Bone marrow (tissue), 2 donors: ENCODE results near the gene FGF19.

ENCODE experiments used
- DNase-seq, 2 donors: peaks; one replicate each; lab custom pipeline; 2025; lab: John Stamatoyannopoulos, UW

Gene FGF19

GRCh38 chr11:69703768-69704507, at the start of gene FGF19:
FGF19 (minus strand) TSS chr11:69704022; CDS start chr11:69703876, 146 bp downstream.
- DNase-seq = no peak

GRCh38 chr11:69752890-69753289, 49.1 kb upstream of the FGF19 start:
- DNase-seq = no peak

GRCh38 chr11:69750875-69751597, 47.2 kb upstream of the FGF19 start:
- DNase-seq = no peak

GRCh38 chr11:69750108-69750850, 46.5 kb upstream of the FGF19 start:
- DNase-seq = no peak

GRCh38 chr11:69748637-69749036, 44.8 kb upstream of the FGF19 start:
- no peak for DNase-seq

- no peak for DNase-seq
Measured at GRCh38 chr11:69746752-69747742, 43.2 kb upstream of the FGF19 start.

- no peak for DNase-seq
Measured at GRCh38 chr11:69746140-69746539, 42.3 kb upstream of the FGF19 start.

GRCh38 chr11:69745201-69745600, 41.4 kb upstream of the FGF19 start:
- DNase-seq = no peak

- DNase-seq = no peak
Measured at GRCh38 chr11:69744435-69744834, 40.6 kb upstream of the FGF19 start.

- no peak for DNase-seq
Measured at GRCh38 chr11:69734841-69735240, 31.0 kb upstream of the FGF19 start.

GRCh38 chr11:69734367-69734766, 30.5 kb upstream of the FGF19 start:
- no peak for DNase-seq

GRCh38 chr11:69732910-69733309, 29.1 kb upstream of the FGF19 start:
- no peak for DNase-seq

GRCh38 chr11:69731110-69731509, 27.3 kb upstream of the FGF19 start:
- DNase-seq = no peak

- DNase-seq = no peak
Measured at GRCh38 chr11:69730500-69730899, 26.7 kb upstream of the FGF19 start.

- DNase-seq = no peak
Measured at GRCh38 chr11:69729252-69729651, 25.4 kb upstream of the FGF19 start.

GRCh38 chr11:69727266-69727665, 23.4 kb upstream of the FGF19 start:
- no peak for DNase-seq

GRCh38 chr11:69726481-69726880, 22.7 kb upstream of the FGF19 start:
- no peak for DNase-seq

GRCh38 chr11:69726019-69726418, 22.2 kb upstream of the FGF19 start:
- DNase-seq = no peak

- no peak for DNase-seq
Measured at GRCh38 chr11:69721745-69722144, 17.9 kb upstream of the FGF19 start.

- DNase-seq = no peak
Measured at GRCh38 chr11:69721106-69721505, 17.3 kb upstream of the FGF19 start.

GRCh38 chr11:69718912-69719311, 15.1 kb upstream of the FGF19 start:
- no peak for DNase-seq

- no peak for DNase-seq
Measured at GRCh38 chr11:69718147-69718546, 14.3 kb upstream of the FGF19 start.
